Effector memory CD4-positive, alpha-beta T cell (primary cell): ENCODE measurements around the gene UAP1.

ENCODE experiments used
- DNase-seq, 3 donors: peaks; one replicate each; pipeline ENCODE4 v3.0.0-alpha.2; 2020
- H3K27ac ChIP-seq: 2 replicates; pipeline ENCODE4 v1.7.0; 2013; ENCODE audit warnings: mild to moderate bottlenecking, low read length, moderate library complexity; ENCODE audit not compliant: insufficient read depth, poor library complexity, severe bottlenecking
- H3K27me3 ChIP-seq: replicated peaks from 2 replicates; pipeline ENCODE4 v1.7.0; 2013; ENCODE audit warnings: mild to moderate bottlenecking, low read length; ENCODE audit not compliant: insufficient read depth, control insufficient read depth, poor library complexity, severe bottlenecking
- H3K36me3 ChIP-seq: 2 replicates; pipeline ENCODE4 v1.7.0; 2013; ENCODE audit warnings: mild to moderate bottlenecking, low read length, moderate library complexity; ENCODE audit not compliant: control insufficient read depth, insufficient read depth
- H3K4me1 ChIP-seq: 2 replicates; pipeline ENCODE4 v1.7.0; 2013; ENCODE audit warnings: low read length, mild to moderate bottlenecking; ENCODE audit not compliant: control insufficient read depth, insufficient read depth, poor library complexity, severe bottlenecking
- H3K4me3 ChIP-seq: 2 replicates; pipeline ENCODE4 v1.7.0; 2013; ENCODE audit warnings: low read length, low read depth, mild to moderate bottlenecking; ENCODE audit not compliant: insufficient read depth, poor library complexity, severe bottlenecking
- H3K9me3 ChIP-seq: 2 replicates; pipeline ENCODE4 v1.7.0; 2013; ENCODE audit warnings: mild to moderate bottlenecking, low read length, moderate library complexity; ENCODE audit not compliant: control insufficient read depth

UAP1 gene

DNA sequence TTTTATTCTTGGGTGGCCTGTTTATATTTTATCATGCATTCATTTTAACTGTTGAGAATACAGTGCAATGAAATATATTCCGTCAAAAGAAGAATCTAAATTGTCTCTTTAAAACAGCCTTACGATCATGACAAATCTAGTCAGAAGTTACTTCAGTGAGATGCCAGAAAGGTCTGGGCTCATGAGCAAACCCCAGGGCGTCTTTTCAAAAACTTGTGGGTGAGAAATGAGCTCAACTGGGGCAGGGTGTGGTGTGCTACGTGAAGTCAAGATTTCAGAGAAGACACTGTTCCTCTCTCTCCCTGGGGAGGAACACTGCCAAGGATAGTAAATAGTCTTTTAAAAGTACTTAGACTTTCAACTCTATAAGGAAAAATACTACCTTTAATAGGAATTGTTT, 13.4 kb upstream of the UAP1 start:
- Histone ChIP-seq H3K4me1 (no peaks in the 10 kb centered on the region), H3K9me3 (no peaks in the 10 kb centered on the region), H3K36me3 (no peaks in the 10 kb centered on the region), H3K4me3 (no peak overlapping the region), H3K27ac (no peak overlapping the region), H3K27me3 (no peaks in the 10 kb centered on the region)
- DNase-seq: no peak

DNA sequence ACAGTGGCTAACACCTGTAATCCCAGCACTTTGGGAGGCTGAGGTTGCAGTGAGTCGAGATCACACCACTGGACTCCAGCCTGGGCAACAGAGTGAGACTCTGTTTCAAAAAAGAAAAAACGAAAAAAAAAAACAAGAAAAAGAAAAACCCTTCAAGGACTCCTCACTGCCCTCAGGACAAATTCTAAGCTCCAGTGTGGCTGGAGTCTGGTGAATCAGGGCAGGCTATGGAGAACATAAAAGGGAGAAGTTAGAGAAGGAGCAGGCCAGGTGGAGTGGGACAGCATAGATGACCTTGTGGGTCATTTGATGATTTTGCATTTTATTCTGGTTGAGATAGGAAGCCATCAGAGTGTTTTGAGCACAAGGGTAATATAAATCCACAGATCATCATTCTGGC, 12.5 kb upstream of the UAP1 start:
- H3K4me3 ChIP-seq: no peak overlapping the region
- no peaks in the 10 kb centered on the region for H3K36me3 ChIP-seq
- no peaks in the 10 kb centered on the region for H3K4me1 ChIP-seq
- H3K27me3 ChIP-seq: no peaks in the 10 kb centered on the region
- H3K27ac ChIP-seq: no peak overlapping the region
- no peak for DNase-seq
- no peaks in the 10 kb centered on the region for H3K9me3 ChIP-seq

- no peak overlapping the region for H3K27ac ChIP-seq
- no peaks in the 10 kb centered on the region for H3K36me3 ChIP-seq
- no peaks in the 10 kb centered on the region for H3K27me3 ChIP-seq
- no peaks in the 10 kb centered on the region for H3K4me1 ChIP-seq
- no peak overlapping the region for H3K4me3 ChIP-seq
- DNase-seq: no peak
- no peaks in the 10 kb centered on the region for H3K9me3 ChIP-seq
These were observed 10.6 kb upstream of the UAP1 start for GRCh38 chr1:162550925-162551324.

GRCh38 chr1:162551969-162552683, 9.4 kb upstream of the UAP1 start:
- Histone ChIP-seq H3K36me3 (no peaks in the 10 kb centered on the region), H3K4me3 (no peak overlapping the region), H3K27ac (no peak overlapping the region), H3K9me3 (no peaks in the 10 kb centered on the region), H3K27me3 (no peaks in the 10 kb centered on the region), H3K4me1 (no peaks in the 10 kb centered on the region)
- DNase-seq: no peak

DNA sequence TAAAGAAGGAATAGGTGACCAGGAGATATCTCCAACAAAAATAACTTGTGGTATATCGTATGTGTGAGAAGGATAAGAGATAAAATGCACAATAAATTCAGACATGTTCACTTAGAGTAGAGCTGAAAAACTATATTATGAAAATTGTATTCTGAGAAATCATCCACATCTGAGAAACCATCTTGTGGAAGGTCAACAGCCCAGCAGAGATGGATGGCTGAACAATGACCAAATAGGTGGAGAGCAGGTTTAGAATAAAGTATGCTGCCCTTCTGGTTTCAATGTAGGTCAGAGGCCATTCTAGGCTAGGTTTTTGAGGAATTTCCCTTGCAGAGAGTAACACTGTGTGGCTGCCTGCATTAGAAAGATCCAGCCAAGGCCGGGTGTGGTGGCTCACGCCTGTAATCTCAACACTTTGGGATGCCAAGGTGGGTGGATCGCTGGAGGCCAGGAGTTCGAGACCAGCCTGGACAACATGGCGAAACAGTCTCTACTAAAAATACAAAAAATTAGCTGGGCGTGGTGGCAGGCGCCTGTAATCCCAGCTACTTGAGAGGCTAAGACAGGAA, 8.8 kb upstream of the UAP1 start:
- Histone ChIP-seq H3K27me3 (no peaks in the 10 kb centered on the region), H3K4me3 (no peak overlapping the region), H3K4me1 (no peaks in the 10 kb centered on the region), H3K9me3 (no peaks in the 10 kb centered on the region), H3K36me3 (no peaks in the 10 kb centered on the region), H3K27ac (no peak overlapping the region)
- no peak for DNase-seq

DNA sequence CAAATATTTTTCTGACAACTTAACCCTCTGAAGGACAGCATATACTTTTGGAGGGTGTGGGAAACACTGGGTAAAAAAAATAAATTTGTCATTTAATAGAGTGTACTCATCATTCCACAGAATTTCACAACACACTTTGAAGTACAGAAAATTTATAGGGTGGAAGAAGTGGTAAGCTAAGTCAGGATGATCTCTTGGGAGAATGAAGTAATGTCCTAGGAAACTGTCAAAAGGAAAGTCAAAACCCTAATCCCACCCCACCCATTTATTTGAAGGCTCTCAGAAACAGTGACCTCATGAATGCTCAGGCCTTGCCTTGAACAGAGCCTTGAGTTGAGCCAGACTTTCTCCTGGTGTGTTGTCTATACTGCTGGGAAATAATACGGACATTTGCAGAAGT, 7.3 kb upstream of the UAP1 start:
- H3K27ac ChIP-seq: no peak overlapping the region
- no peaks in the 10 kb centered on the region for H3K27me3 ChIP-seq
- no peaks in the 10 kb centered on the region for H3K4me1 ChIP-seq
- no peaks in the 10 kb centered on the region for H3K36me3 ChIP-seq
- no peak for DNase-seq
- no peak overlapping the region for H3K4me3 ChIP-seq
- H3K9me3 ChIP-seq: no peaks in the 10 kb centered on the region

GRCh38 chr1:162557536-162557935, 4.0 kb upstream of the UAP1 start:
- H3K36me3 ChIP-seq: no peaks in the 10 kb centered on the region
- H3K27me3 ChIP-seq: no peaks in the 10 kb centered on the region
- no peak for DNase-seq
- no peaks in the 10 kb centered on the region for H3K4me1 ChIP-seq
- H3K9me3 ChIP-seq: no peaks in the 10 kb centered on the region
- no peak overlapping the region for H3K27ac ChIP-seq
- H3K4me3 ChIP-seq: no peak overlapping the region

DNA sequence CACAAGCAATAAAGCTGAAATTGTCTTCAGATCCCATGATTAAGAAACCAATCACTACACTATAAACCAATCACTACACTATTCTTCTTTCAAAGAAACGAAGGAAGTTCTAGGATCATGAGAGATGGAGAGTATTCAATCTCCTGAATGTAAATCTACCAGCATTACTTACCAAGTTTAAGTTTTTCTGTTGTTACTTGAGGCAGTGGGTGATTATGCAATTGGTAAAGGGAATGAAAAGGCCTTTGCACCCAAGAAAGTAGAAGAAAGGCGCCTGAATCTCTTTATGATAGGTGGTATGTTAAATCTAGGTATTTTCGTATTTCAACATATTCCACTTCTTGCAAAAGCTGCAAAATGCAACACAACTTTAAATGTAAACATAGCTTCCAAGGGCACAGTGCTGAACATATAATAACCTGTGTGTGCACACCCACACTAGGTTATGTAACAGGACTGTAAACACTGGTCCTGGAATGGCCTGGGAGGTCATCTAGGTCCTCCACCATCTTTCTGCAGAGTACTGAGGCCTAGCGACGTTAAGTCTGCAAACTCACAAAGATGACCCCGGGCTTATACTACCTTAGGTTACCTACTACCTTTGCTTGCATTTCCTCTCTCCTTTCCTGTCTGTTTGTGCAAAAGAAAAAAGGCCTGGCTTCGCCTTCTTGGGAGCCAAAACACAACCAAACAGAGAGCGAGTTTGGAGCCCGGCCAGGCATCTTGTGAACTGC, 1.1 kb upstream of the UAP1 start:
- peak overlapping the region; percentile 73 for H3K27ac ChIP-seq
- no peak for DNase-seq
- no peaks in the 10 kb centered on the region for H3K9me3 ChIP-seq

GRCh38 chr1:162561037-162561615, 396 bp upstream of the UAP1 start:
- no peaks in the 10 kb centered on the region for H3K27me3 ChIP-seq
- no peaks in the 10 kb centered on the region for H3K4me1 ChIP-seq
- peak overlapping the region; percentile 84 for H3K4me3 ChIP-seq
- H3K36me3 ChIP-seq: no peaks in the 10 kb centered on the region
- peak overlapping the region; percentile 73 for H3K27ac ChIP-seq
- no peaks in the 10 kb centered on the region for H3K9me3 ChIP-seq
- peak; percentile 97 for DNase-seq

More for the DNA sequence above, 1.1 kb upstream of the UAP1 start:
- H3K27me3 ChIP-seq: no peaks in the 10 kb centered on the region
- H3K4me1 ChIP-seq: no peaks in the 10 kb centered on the region
- H3K36me3 ChIP-seq: no peaks in the 10 kb centered on the region
- H3K4me3 ChIP-seq: peak overlapping the region; percentile 84

DNA sequence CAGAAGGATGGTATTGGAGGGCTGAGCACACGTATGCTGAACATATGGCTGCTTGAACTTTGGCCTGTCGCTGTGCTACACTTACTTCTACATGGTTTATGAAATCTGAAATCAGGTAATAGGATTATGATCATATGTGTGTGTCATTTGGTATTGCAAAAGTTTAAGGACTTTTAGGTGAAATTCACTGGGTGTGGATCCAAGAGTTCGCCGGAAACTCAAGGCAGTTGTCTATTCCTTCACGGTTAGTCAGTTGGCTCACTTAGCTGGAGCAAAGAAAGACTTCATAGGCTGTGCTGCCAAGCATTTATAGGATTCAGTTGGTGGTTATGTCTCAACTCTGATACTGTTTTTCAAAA, 927 bp downstream of the UAP1 start:
- H3K9me3 ChIP-seq: no peaks in the 10 kb centered on the region
- no peak for DNase-seq
- H3K36me3 ChIP-seq: no peaks in the 10 kb centered on the region
- no peaks in the 10 kb centered on the region for H3K4me1 ChIP-seq
- H3K27ac ChIP-seq: no peak overlapping the region
- no peaks in the 10 kb centered on the region for H3K27me3 ChIP-seq
- no peak overlapping the region for H3K4me3 ChIP-seq
